WTC11 (cell line): ENCODE data around the gene THSD4. TPM values are rescaled to one million over a fixed set of nuclear protein-coding genes. Genes with fewer than 3 reads are reported as not detected.

Experiments
- ATAC-seq: fragments of 200-7000 bp; cut with Tn5 transposase; 2 replicates; pipeline ENCODE4 v1.10.0; 2021; ENCODE audit warnings: mild to moderate bottlenecking, moderate library complexity
- CTCF ChIA-PET: fragments of 300-600 bp; sonication (Branson Sonifier 250); formaldehyde crosslinking; loops from one replicate; lab custom pipeline; 2021; ENCODE audit warnings: antibody characterized with exemption; lab: Charles Lee
- POLR2A ChIA-PET: fragments of 350-600 bp; sonication (Branson Sonifier 250); formaldehyde crosslinking; loops from one replicate; lab custom pipeline; 2021; ENCODE audit warnings: antibody characterized with exemption; lab: Charles Lee
- DNase-seq: peaks from one replicate; pipeline ENCODE4 v3.0.0; 2021; ENCODE audit warnings: low spot score
- H3K27ac Mint-ChIP-seq: 2 replicates; pipeline ENCODE4 v1.8.0; 2021; ENCODE audit warnings: mixed read lengths
- H3K27me3 Mint-ChIP-seq: 2 replicates; pipeline ENCODE4 v1.8.0; 2021; ENCODE audit warnings: low read depth, mild to moderate bottlenecking, moderate library complexity, mixed read lengths
- H3K36me3 Mint-ChIP-seq: 2 replicates; pipeline ENCODE4 v1.8.0; 2021; ENCODE audit warnings: mixed read lengths
- H3K4me1 Mint-ChIP-seq: 2 replicates; pipeline ENCODE4 v1.8.0; 2022; ENCODE audit warnings: mixed read lengths
- H3K4me3 Mint-ChIP-seq: 2 replicates; pipeline ENCODE4 v1.8.0; 2021; ENCODE audit warnings: mild to moderate bottlenecking, moderate library complexity, mixed read lengths
- H3K9me3 Mint-ChIP-seq: 2 replicates; pipeline ENCODE4 v1.8.0; 2021; ENCODE audit warnings: mixed read lengths
- ATF3 ChIP-seq: sonication (generic); formaldehyde crosslinking; conservative IDR thresholded peaks from 2 replicates; pipeline ENCODE4 v1.8.1; 2022; ENCODE audit warnings: mild to moderate bottlenecking, missing genetic modification reagents
- ATF6 ChIP-seq: sonication (generic); formaldehyde crosslinking; IDR thresholded peaks from 2 replicates; pipeline ENCODE4 v1.8.1; 2023; ENCODE audit warnings: mild to moderate bottlenecking, missing genetic modification reagents
- ELF4 ChIP-seq: sonication (generic); formaldehyde crosslinking; IDR thresholded peaks from 2 replicates; pipeline ENCODE4 v1.8.1; 2022; ENCODE audit warnings: low read depth, mild to moderate bottlenecking, moderate library complexity, missing genetic modification reagents
- GTF2I ChIP-seq: fragments of 250-450 bp; sonication (Bioruptor Pico); conservative IDR thresholded peaks from 2 replicates; pipeline ENCODE4 v1.4.0; 2021; ENCODE audit warnings: mild to moderate bottlenecking
- HMGA2 ChIP-seq: fragments of 250-450 bp; sonication (Bioruptor Pico); IDR thresholded peaks from 2 replicates; pipeline ENCODE4 v1.4.0; 2021; ENCODE audit warnings: mild to moderate bottlenecking, moderate library complexity
- PRDM15 ChIP-seq: sonication (generic); formaldehyde crosslinking; IDR thresholded peaks from 2 replicates; pipeline ENCODE4 v1.8.0; 2022; ENCODE audit warnings: missing genetic modification reagents
- ZMAT4 ChIP-seq: fragments of 250-450 bp; sonication (Bioruptor Pico); IDR thresholded peaks from 2 replicates; pipeline ENCODE4 v1.9.0; 2021; ENCODE audit warnings: mild to moderate bottlenecking
- ZNF263 ChIP-seq: sonication (generic); formaldehyde crosslinking; IDR thresholded peaks from 2 replicates; pipeline ENCODE4 v1.8.1; 2022; ENCODE audit warnings: low read depth, mild to moderate bottlenecking, moderate library complexity, missing genetic modification reagents
- total RNA-seq: library from RNA; stranded (reverse); gene quantifications from 3 replicates; pipeline ENCODE4 v1.2.3, GENCODE V29; 2021
- TF ChIP-seq, protein P1 (sequence below): sonication (generic); formaldehyde crosslinking; IDR thresholded peaks from 2 replicates; pipeline ENCODE4 v1.8.0; 2023; ENCODE audit warnings: missing genetic modification reagents, mild to moderate bottlenecking, borderline replicate concordance
- TF ChIP-seq, protein P2 (sequence below): fragments of 250-450 bp; sonication (Bioruptor Pico); IDR thresholded peaks from 2 replicates; pipeline ENCODE4 v1.9.0; 2021; ENCODE audit warnings: mild to moderate bottlenecking, borderline replicate concordance

The THSD4 gene
- total RNA-seq, 1 experiment from 2014 or later: 7.8 TPM

- TF ChIP-seq ATF6 (CRISPR knock-in tag): no peak
- no peak for TF ChIP-seq ZMAT4 (CRISPR knock-in tag)
- H3K9me3 Mint-ChIP-seq: no peaks in the 10 kb centered on the region
- no peak overlapping the region for H3K27ac Mint-ChIP-seq
- ChIA-PET CTCF (interaction anchor here (0.8 kb wide), 1 partner anchor 298 kb away, joined by 3 read pairs; the partner anchor contains the start of gene THSD4), POLR2A (no interaction called here)
- no peaks in the 10 kb centered on the region for H3K36me3 Mint-ChIP-seq
- no peak overlapping the region for H3K4me3 Mint-ChIP-seq
- DNase-seq (no peak), ATAC-seq (no peak)
- no peaks in the 10 kb centered on the region for H3K27me3 Mint-ChIP-seq
- peaks cover 14% of the 10 kb centered on the region for H3K4me1 Mint-ChIP-seq
These were observed 298.1 kb downstream of the THSD4 start for GRCh38 chr15:71413419-71413818.

- Mint-ChIP-seq H3K27me3 (no peaks in the 10 kb centered on the region), H3K4me3 (no peak overlapping the region), H3K4me1 (peaks cover 13% of the 10 kb centered on the region), H3K9me3 (no peaks in the 10 kb centered on the region), H3K36me3 (no peaks in the 10 kb centered on the region), H3K27ac (no peak overlapping the region)
- ChIA-PET POLR2A (no interaction called here), CTCF (no interaction called here)
- no peak for ATAC-seq
- TF ChIP-seq, protein P1, sequence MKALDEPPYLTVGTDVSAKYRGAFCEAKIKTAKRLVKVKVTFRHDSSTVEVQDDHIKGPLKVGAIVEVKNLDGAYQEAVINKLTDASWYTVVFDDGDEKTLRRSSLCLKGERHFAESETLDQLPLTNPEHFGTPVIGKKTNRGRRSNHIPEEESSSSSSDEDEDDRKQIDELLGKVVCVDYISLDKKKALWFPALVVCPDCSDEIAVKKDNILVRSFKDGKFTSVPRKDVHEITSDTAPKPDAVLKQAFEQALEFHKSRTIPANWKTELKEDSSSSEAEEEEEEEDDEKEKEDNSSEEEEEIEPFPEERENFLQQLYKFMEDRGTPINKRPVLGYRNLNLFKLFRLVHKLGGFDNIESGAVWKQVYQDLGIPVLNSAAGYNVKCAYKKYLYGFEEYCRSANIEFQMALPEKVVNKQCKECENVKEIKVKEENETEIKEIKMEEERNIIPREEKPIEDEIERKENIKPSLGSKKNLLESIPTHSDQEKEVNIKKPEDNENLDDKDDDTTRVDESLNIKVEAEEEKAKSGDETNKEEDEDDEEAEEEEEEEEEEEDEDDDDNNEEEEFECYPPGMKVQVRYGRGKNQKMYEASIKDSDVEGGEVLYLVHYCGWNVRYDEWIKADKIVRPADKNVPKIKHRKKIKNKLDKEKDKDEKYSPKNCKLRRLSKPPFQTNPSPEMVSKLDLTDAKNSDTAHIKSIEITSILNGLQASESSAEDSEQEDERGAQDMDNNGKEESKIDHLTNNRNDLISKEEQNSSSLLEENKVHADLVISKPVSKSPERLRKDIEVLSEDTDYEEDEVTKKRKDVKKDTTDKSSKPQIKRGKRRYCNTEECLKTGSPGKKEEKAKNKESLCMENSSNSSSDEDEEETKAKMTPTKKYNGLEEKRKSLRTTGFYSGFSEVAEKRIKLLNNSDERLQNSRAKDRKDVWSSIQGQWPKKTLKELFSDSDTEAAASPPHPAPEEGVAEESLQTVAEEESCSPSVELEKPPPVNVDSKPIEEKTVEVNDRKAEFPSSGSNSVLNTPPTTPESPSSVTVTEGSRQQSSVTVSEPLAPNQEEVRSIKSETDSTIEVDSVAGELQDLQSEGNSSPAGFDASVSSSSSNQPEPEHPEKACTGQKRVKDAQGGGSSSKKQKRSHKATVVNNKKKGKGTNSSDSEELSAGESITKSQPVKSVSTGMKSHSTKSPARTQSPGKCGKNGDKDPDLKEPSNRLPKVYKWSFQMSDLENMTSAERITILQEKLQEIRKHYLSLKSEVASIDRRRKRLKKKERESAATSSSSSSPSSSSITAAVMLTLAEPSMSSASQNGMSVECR (CRISPR knock-in tag): no peak
- no peak for TF ChIP-seq ATF3 (CRISPR knock-in tag)
- DNase-seq: no peak
These were observed 299.6 kb downstream of the THSD4 start for GRCh38 chr15:71414853-71415252.

GRCh38 chr15:71422530-71423259 lies 307.4 kb downstream of the THSD4 start:
- Mint-ChIP-seq H3K27me3 (no peaks in the 10 kb centered on the region), H3K9me3 (no peaks in the 10 kb centered on the region), H3K4me1 (no peaks in the 10 kb centered on the region), H3K4me3 (no peak overlapping the region), H3K36me3 (no peaks in the 10 kb centered on the region), H3K27ac (no peak overlapping the region)
- no peak for DNase-seq
- ChIA-PET POLR2A (no interaction called here), CTCF (no interaction called here)
- TF ChIP-seq ELF4 (CRISPR knock-in tag): no peak
- no peak for TF ChIP-seq PRDM15 (CRISPR knock-in tag)
- TF ChIP-seq, protein P2, sequence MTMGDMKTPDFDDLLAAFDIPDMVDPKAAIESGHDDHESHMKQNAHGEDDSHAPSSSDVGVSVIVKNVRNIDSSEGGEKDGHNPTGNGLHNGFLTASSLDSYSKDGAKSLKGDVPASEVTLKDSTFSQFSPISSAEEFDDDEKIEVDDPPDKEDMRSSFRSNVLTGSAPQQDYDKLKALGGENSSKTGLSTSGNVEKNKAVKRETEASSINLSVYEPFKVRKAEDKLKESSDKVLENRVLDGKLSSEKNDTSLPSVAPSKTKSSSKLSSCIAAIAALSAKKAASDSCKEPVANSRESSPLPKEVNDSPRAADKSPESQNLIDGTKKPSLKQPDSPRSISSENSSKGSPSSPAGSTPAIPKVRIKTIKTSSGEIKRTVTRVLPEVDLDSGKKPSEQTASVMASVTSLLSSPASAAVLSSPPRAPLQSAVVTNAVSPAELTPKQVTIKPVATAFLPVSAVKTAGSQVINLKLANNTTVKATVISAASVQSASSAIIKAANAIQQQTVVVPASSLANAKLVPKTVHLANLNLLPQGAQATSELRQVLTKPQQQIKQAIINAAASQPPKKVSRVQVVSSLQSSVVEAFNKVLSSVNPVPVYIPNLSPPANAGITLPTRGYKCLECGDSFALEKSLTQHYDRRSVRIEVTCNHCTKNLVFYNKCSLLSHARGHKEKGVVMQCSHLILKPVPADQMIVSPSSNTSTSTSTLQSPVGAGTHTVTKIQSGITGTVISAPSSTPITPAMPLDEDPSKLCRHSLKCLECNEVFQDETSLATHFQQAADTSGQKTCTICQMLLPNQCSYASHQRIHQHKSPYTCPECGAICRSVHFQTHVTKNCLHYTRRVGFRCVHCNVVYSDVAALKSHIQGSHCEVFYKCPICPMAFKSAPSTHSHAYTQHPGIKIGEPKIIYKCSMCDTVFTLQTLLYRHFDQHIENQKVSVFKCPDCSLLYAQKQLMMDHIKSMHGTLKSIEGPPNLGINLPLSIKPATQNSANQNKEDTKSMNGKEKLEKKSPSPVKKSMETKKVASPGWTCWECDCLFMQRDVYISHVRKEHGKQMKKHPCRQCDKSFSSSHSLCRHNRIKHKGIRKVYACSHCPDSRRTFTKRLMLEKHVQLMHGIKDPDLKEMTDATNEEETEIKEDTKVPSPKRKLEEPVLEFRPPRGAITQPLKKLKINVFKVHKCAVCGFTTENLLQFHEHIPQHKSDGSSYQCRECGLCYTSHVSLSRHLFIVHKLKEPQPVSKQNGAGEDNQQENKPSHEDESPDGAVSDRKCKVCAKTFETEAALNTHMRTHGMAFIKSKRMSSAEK: no peak
- TF ChIP-seq ZNF263 (CRISPR knock-in tag): no peak
- no peak for TF ChIP-seq GTF2I
- no peak for TF ChIP-seq HMGA2
- ATAC-seq: no peak
